Neural crest cell (in vitro differentiated cells): ENCODE results near the gene TDRD1. TPM values are rescaled to one million over a fixed set of nuclear protein-coding genes. Genes with fewer than 3 reads are reported as not detected.

ENCODE experiments used
- DNase-seq: peaks from one replicate; pipeline ENCODE4 v3.0.0; 2021; ENCODE audit warnings: low read depth, mixed read lengths, low spot score
- H3K27ac Mint-ChIP-seq: one replicate; pipeline ENCODE4 v1.8.0; 2021; ENCODE audit warnings: mild to moderate bottlenecking, mixed read lengths; ENCODE audit not compliant: unreplicated experiment
- H3K27me3 Mint-ChIP-seq: 2 replicates; pipeline ENCODE4 v1.8.0; 2021; ENCODE audit warnings: low read depth, mild to moderate bottlenecking, mixed read lengths
- H3K36me3 Mint-ChIP-seq: 2 replicates; pipeline ENCODE4 v1.8.0; 2021; ENCODE audit warnings: low read depth, mild to moderate bottlenecking, mixed read lengths
- H3K4me1 Mint-ChIP-seq: 2 replicates; pipeline ENCODE4 v1.8.0; 2021; ENCODE audit warnings: mixed read lengths
- H3K4me3 Mint-ChIP-seq: one replicate; pipeline ENCODE4 v1.8.0; 2021; ENCODE audit warnings: mild to moderate bottlenecking, mixed read lengths
- H3K9me3 Mint-ChIP-seq: 2 replicates; pipeline ENCODE4 v1.8.0; 2021; ENCODE audit warnings: mixed read lengths
- total RNA-seq: library from RNA; stranded (reverse); gene quantifications from 2 replicates; pipeline ENCODE4 v1.2.1, GENCODE V29; 2021
- TF ChIP-seq, protein P1 (sequence below): fragments of 200-600 bp; sonication (generic); conservative IDR thresholded peaks from 2 replicates; pipeline ENCODE4 v1.5.0; 2021; ENCODE audit warnings: antibody characterized with exemption, mild to moderate bottlenecking

The TDRD1 gene
- total RNA-seq, 1 donor from 2014 or later = not detected

DNA sequence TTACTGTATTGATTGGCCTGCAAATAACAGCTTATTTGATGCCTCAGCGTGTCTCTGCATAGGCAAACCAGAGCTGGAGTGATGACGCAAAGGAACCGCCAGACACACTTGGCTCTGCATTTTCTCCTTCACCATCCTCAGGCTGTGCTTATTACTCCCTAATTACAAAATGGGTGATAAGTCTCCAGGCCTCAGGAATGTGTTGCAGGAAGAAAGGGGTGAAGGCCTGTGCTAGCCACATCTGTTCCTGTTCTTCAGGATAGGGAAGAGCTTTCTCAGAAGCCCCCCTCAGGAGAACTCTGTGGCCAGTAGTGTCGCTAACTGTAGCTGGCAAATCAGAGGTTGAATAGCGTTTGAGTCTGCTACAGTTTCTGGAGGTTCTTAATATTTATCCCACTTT lies 5.1 kb downstream of the TDRD1 start:
- DNase-seq = no peak
- H3K4me1 Mint-ChIP-seq = no peaks in the 10 kb centered on the region
- H3K36me3 Mint-ChIP-seq = no peaks in the 10 kb centered on the region
- TF ChIP-seq, protein P1, sequence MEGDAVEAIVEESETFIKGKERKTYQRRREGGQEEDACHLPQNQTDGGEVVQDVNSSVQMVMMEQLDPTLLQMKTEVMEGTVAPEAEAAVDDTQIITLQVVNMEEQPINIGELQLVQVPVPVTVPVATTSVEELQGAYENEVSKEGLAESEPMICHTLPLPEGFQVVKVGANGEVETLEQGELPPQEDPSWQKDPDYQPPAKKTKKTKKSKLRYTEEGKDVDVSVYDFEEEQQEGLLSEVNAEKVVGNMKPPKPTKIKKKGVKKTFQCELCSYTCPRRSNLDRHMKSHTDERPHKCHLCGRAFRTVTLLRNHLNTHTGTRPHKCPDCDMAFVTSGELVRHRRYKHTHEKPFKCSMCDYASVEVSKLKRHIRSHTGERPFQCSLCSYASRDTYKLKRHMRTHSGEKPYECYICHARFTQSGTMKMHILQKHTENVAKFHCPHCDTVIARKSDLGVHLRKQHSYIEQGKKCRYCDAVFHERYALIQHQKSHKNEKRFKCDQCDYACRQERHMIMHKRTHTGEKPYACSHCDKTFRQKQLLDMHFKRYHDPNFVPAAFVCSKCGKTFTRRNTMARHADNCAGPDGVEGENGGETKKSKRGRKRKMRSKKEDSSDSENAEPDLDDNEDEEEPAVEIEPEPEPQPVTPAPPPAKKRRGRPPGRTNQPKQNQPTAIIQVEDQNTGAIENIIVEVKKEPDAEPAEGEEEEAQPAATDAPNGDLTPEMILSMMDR = no peak
- H3K9me3 Mint-ChIP-seq = no peaks in the 10 kb centered on the region
- no peaks in the 10 kb centered on the region for H3K27me3 Mint-ChIP-seq
- no peak overlapping the region for H3K4me3 Mint-ChIP-seq
- no peak overlapping the region for H3K27ac Mint-ChIP-seq

DNA sequence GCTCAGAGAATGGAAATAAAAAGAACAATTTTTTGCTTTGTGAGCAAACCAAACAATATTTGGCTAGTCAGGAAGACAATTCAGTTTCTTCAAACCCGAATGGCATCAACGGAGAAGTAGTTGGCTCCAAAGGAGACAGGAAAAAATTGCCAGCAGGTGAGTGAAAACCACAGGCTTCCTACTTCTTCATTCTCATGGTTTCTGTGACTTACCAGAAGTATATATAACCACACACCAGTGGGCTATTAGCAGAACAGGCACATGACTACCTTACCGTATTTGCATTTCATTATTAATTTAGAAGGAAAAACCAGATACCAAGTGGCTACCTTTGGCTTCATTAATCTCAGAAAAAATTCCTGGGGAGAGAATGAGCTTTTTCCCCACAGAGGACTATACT lies 8.8 kb downstream of the TDRD1 start:
- no peak overlapping the region for H3K27ac Mint-ChIP-seq
- H3K9me3 Mint-ChIP-seq = no peaks in the 10 kb centered on the region
- no peak overlapping the region for H3K4me3 Mint-ChIP-seq
- TF ChIP-seq, protein P1 = no peak
- H3K36me3 Mint-ChIP-seq = no peaks in the 10 kb centered on the region
- H3K27me3 Mint-ChIP-seq = no peaks in the 10 kb centered on the region
- no peak for DNase-seq
- no peaks in the 10 kb centered on the region for H3K4me1 Mint-ChIP-seq

DNA sequence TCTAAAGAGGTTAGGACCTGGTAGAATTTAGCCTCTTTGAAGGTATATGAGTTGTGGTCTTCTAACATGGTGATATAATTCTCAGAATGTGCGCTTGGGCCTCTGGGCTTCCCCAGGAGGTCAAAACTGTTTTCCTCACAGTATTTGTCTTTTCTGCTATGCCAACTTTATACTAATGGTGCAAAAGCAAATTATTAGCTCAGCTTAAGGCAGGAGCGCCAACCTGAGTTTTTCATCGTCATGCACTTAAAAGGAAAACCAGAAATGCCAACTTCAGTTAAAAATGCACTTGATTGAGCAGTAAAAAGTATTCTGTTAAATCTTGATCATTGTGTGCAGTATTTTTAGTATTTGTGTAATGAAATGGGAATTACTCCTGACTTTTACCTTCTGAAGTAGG lies 9.7 kb downstream of the TDRD1 start:
- H3K4me3 Mint-ChIP-seq = no peak overlapping the region
- no peaks in the 10 kb centered on the region for H3K9me3 Mint-ChIP-seq
- no peak for DNase-seq
- H3K36me3 Mint-ChIP-seq = no peaks in the 10 kb centered on the region
- H3K27ac Mint-ChIP-seq = no peak overlapping the region
- H3K4me1 Mint-ChIP-seq = no peaks in the 10 kb centered on the region
- TF ChIP-seq, protein P1 = no peak
- H3K27me3 Mint-ChIP-seq = no peaks in the 10 kb centered on the region

DNA sequence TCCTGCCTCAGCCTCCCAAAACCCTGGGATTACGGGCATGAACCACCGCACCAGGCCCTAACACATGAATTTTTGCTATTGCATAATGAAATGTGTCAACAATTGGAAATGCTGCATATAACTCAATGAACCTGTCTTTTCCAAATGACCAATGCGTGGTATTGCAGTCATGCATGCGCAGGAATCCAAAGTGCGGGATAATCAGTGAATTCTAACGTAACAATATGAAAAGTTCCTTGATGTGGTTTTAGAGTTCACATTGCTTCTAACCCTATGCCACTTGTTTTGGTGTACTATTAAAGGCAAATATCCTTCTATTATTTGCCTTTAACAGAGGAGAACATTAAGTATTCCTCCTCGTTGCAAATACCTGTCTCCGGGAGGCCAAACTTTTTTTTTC lies 10.5 kb downstream of the TDRD1 start:
- H3K27me3 Mint-ChIP-seq = no peaks in the 10 kb centered on the region
- no peaks in the 10 kb centered on the region for H3K9me3 Mint-ChIP-seq
- no peaks in the 10 kb centered on the region for H3K4me1 Mint-ChIP-seq
- H3K27ac Mint-ChIP-seq = no peak overlapping the region
- DNase-seq = no peak
- H3K4me3 Mint-ChIP-seq = no peak overlapping the region
- TF ChIP-seq, protein P1 = no peak
- H3K36me3 Mint-ChIP-seq = no peaks in the 10 kb centered on the region

DNA sequence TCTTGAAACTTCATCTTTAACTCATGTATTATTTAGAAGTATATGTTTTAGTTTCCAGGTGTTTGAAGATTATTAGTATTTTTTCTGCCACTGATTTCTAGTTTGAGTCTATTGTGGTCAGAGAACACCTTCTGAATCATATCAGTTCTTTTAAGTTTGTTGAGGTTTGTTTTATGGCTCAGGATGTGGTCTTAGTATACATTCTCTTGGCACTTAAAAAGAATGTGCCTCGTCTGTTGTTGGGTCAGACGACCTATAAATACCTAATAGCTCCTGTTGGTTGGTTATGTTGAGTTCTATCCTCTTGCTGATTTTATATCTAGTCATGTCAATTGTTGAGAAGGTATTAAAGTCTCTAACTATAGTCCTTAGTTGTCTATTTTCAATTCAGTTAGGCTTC lies 15.9 kb downstream of the TDRD1 start:
- Mint-ChIP-seq H3K36me3 (no peaks in the 10 kb centered on the region), H3K27ac (no peak overlapping the region)

More for the DNA sequence above, 15.9 kb downstream of the TDRD1 start:
- no peak overlapping the region for H3K4me3 Mint-ChIP-seq
- peaks cover 4% of the 10 kb centered on the region for H3K27me3 Mint-ChIP-seq
- DNase-seq = no peak
- H3K4me1 Mint-ChIP-seq = no peaks in the 10 kb centered on the region
- TF ChIP-seq, protein P1 = no peak
- no peaks in the 10 kb centered on the region for H3K9me3 Mint-ChIP-seq
